ENCODE measurements around the gene COL18A1. TPM values are rescaled to one million over a fixed set of nuclear protein-coding genes. Genes with fewer than 3 reads are reported as not detected.

The COL18A1 gene
- total RNA-seq, 1 donor from 2014 or later, result 52.6 TPM

DNA sequence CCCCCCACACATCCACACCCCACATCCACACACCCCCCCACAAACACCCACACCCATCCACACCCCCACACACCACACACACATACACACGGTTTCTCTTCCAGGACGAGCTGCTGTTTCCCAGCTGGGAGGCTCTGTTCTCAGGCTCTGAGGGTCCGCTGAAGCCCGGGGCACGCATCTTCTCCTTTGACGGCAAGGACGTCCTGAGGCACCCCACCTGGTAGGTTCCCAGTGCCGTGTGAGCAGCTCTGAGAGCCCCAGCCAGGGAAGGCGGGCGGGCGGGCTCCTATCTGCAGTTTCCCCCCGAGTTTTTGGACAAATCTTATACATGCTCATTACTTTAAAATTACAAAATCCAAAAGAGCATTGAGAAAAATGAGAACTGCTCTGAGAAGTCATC is 106.0 kb downstream of the COL18A1 start:
- H2AFZ ChIP-seq (replicated peaks), result no peak overlapping the region
- Mint-ChIP-seq H3K4me3 (no peak overlapping the region), H3K36me3 (peaks cover 8% of the 10 kb centered on the region), H3K9me3 (no peaks in the 10 kb centered on the region), H3K27ac (peak overlapping the region; percentile 29), H3K4me1 (peaks cover 5% of the 10 kb centered on the region), H3K27me3 (ENCODE audit: insufficient read depth, low read depth) (peaks cover 5% of the 10 kb centered on the region)
- DNase-seq (ENCODE audit: low spot score), result no peak
- no peak overlapping the region for H3K9ac ChIP-seq
- no peak overlapping the region for H3K4me3 ChIP-seq
- H4K20me1 ChIP-seq (ENCODE audit: low read depth), result peaks cover 22% of the 10 kb centered on the region
- H3K4me1 ChIP-seq, result peaks cover 3% of the 10 kb centered on the region
- no peaks in the 10 kb centered on the region for H3K36me3 ChIP-seq
- no peaks in the 10 kb centered on the region for H3K27me3 ChIP-seq
- peaks cover 5% of the 10 kb centered on the region for H3F3A ChIP-seq (ENCODE audit: low read depth)
- no peak overlapping the region for H3K27ac ChIP-seq
- TF ChIP-seq, protein P1, sequence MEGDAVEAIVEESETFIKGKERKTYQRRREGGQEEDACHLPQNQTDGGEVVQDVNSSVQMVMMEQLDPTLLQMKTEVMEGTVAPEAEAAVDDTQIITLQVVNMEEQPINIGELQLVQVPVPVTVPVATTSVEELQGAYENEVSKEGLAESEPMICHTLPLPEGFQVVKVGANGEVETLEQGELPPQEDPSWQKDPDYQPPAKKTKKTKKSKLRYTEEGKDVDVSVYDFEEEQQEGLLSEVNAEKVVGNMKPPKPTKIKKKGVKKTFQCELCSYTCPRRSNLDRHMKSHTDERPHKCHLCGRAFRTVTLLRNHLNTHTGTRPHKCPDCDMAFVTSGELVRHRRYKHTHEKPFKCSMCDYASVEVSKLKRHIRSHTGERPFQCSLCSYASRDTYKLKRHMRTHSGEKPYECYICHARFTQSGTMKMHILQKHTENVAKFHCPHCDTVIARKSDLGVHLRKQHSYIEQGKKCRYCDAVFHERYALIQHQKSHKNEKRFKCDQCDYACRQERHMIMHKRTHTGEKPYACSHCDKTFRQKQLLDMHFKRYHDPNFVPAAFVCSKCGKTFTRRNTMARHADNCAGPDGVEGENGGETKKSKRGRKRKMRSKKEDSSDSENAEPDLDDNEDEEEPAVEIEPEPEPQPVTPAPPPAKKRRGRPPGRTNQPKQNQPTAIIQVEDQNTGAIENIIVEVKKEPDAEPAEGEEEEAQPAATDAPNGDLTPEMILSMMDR (IDR thresholded peaks at IDR 0.05), result no peak
- TF ChIP-seq EZH2phosphoT487 (IDR thresholded peaks at IDR 0.05), result no peak
- TF ChIP-seq EZH2 (IDR thresholded peaks at IDR 0.05), result no peak
- no peaks in the 10 kb centered on the region for H3K9me3 ChIP-seq (ENCODE audit: low read depth)
- no peak overlapping the region for H3K4me2 ChIP-seq
- no peaks in the 10 kb centered on the region for H3K79me2 ChIP-seq (ENCODE audit: low read depth)

DNA sequence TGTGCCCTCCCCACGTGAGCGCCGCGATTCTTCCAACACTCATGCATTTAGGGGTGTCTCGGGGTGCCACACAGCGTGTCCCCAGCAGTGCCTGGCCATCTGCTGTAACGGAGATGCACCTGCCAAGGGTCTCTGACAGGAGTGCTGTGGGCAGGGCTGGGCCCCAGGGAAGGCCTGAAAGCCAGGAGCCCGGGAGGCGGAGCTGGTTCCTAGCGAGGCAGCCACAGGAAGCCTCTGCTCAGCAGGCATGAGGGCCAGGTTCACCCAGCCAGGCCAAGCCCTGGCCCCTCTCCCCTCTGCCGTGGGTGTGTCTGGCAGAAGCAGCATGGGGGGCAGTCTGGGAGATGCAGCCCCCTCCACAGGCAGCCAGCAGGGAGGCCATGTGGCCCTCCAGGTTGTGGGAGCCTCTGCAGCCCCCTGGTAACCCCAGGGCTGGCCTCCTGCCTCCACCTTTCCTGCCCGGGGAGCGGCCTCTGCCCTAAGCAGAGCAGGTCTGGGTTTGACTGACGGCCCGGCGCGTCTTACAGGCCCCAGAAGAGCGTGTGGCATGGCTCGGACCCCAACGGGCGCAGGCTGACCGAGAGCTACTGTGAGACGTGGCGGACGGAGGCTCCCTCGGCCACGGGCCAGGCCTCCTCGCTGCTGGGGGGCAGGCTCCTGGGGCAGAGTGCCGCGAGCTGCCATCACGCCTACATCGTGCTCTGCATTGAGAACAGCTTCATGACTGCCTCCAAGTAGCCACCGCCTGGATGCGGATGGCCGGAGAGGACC is 106.9 kb downstream of the COL18A1 start:
- peaks cover 3% of the 10 kb centered on the region for H3K4me1 ChIP-seq

DNA sequence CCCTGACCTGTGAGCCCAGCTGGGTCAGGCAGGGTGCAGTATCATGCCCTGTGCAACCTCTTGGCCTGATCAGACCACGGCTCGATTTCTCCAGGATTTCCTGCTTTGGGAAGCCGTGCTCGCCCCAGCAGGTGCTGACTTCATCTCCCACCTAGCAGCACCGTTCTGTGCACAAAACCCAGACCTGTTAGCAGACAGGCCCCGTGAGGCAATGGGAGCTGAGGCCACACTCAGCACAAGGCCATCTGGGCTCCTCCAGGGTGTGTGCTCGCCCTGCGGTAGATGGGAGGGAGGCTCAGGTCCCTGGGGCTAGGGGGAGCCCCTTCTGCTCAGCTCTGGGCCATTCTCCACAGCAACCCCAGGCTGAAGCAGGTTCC is 107.6 kb downstream of the COL18A1 start:
- H3K27ac ChIP-seq, result peak overlapping the region; percentile 18
- peaks cover 22% of the 10 kb centered on the region for H4K20me1 ChIP-seq (ENCODE audit: low read depth)
- H3K36me3 Mint-ChIP-seq, result peaks cover 11% of the 10 kb centered on the region
- H3K4me3 ChIP-seq, result no peak overlapping the region
- no peaks in the 10 kb centered on the region for H3K27me3 ChIP-seq
- DNase-seq (ENCODE audit: low spot score), result no peak
- H3K4me1 ChIP-seq, result peaks cover 3% of the 10 kb centered on the region
- TF ChIP-seq, protein P1 (IDR thresholded peaks at IDR 0.05), result no peak
- TF ChIP-seq EZH2 (IDR thresholded peaks at IDR 0.05) (no peak), EZH2phosphoT487 (IDR thresholded peaks at IDR 0.05) (no peak)
- H3K9me3 Mint-ChIP-seq, result no peaks in the 10 kb centered on the region
- peaks cover 5% of the 10 kb centered on the region for H3K4me1 Mint-ChIP-seq
- H2AFZ ChIP-seq (replicated peaks), result no peak overlapping the region
- no peak overlapping the region for H3K9ac ChIP-seq
- no peaks in the 10 kb centered on the region for H3K9me3 ChIP-seq (ENCODE audit: low read depth)
- H3F3A ChIP-seq (ENCODE audit: low read depth), result peaks cover 5% of the 10 kb centered on the region
- H3K27ac Mint-ChIP-seq, result no peak overlapping the region
- H3K36me3 ChIP-seq, result no peaks in the 10 kb centered on the region
- no peaks in the 10 kb centered on the region for H3K79me2 ChIP-seq (ENCODE audit: low read depth)
- no peak overlapping the region for H3K4me2 ChIP-seq
- H3K27me3 Mint-ChIP-seq (ENCODE audit: insufficient read depth, low read depth), result peaks cover 4% of the 10 kb centered on the region
- no peak overlapping the region for H3K4me3 Mint-ChIP-seq

More for the DNA sequence above, 106.9 kb downstream of the COL18A1 start:
- peaks cover 5% of the 10 kb centered on the region for H3K27me3 Mint-ChIP-seq (ENCODE audit: insufficient read depth, low read depth)
- no peaks in the 10 kb centered on the region for H3K79me2 ChIP-seq (ENCODE audit: low read depth)
- H3K27me3 ChIP-seq, result no peaks in the 10 kb centered on the region
- H3K9me3 Mint-ChIP-seq, result no peaks in the 10 kb centered on the region
- peaks cover 5% of the 10 kb centered on the region for H3K4me1 Mint-ChIP-seq
- H4K20me1 ChIP-seq (ENCODE audit: low read depth), result peaks cover 22% of the 10 kb centered on the region
- no peak for DNase-seq (ENCODE audit: low spot score)
- H2AFZ ChIP-seq (replicated peaks), result no peak overlapping the region
- H3F3A ChIP-seq (ENCODE audit: low read depth), result peaks cover 5% of the 10 kb centered on the region
- no peak overlapping the region for H3K4me2 ChIP-seq
- TF ChIP-seq EZH2phosphoT487 (IDR thresholded peaks at IDR 0.05) (no peak), EZH2 (IDR thresholded peaks at IDR 0.05) (no peak)
- TF ChIP-seq, protein P1 (IDR thresholded peaks at IDR 0.05), result no peak
- no peak overlapping the region for H3K27ac ChIP-seq
- H3K9ac ChIP-seq, result no peak overlapping the region
- no peak overlapping the region for H3K4me3 Mint-ChIP-seq
- H3K9me3 ChIP-seq (ENCODE audit: low read depth), result no peaks in the 10 kb centered on the region
- H3K4me3 ChIP-seq, result no peak overlapping the region
- no peaks in the 10 kb centered on the region for H3K36me3 ChIP-seq
- peaks cover 8% of the 10 kb centered on the region for H3K36me3 Mint-ChIP-seq
- H3K27ac Mint-ChIP-seq, result no peak overlapping the region
